MM.1S (cell line): Measurements from ENCODE around the gene UNKL.

Source experiments
- DNase-seq: peaks from one replicate; pipeline ENCODE4 v3.0.0-alpha.2; 2015
- H2AFZ ChIP-seq: fragments of 300-600 bp; sonication (generic); 2 replicates; pipeline ENCODE4 v1.6.0; 2016; ENCODE audit warnings: antibody characterized with exemption, low read length
- H3F3A ChIP-seq: fragments of 300-600 bp; sonication (generic); 2 replicates; pipeline ENCODE4 v1.6.1; 2016; ENCODE audit warnings: mild to moderate bottlenecking, antibody characterized with exemption, low read length, moderate library complexity, mixed read lengths; ENCODE audit not compliant: insufficient read depth
- H3K27ac ChIP-seq: fragments of 300-600 bp; sonication (generic); 2 replicates; pipeline ENCODE4 v1.5.1; 2016; ENCODE audit warnings: mild to moderate bottlenecking, low read length
- H3K27me3 ChIP-seq: fragments of 300-600 bp; sonication (generic); replicated peaks from 2 replicates; pipeline ENCODE4 v1.6.0; 2016; ENCODE audit warnings: low read length; ENCODE audit not compliant: insufficient read depth
- H3K36me3 ChIP-seq: fragments of 300-600 bp; sonication (generic); replicated peaks from 2 replicates; pipeline ENCODE4 v1.6.1; 2016; ENCODE audit warnings: mild to moderate bottlenecking, low read length, mixed read lengths; ENCODE audit not compliant: insufficient read depth
- H3K4me1 ChIP-seq: fragments of 300-600 bp; sonication (generic); 2 replicates; pipeline ENCODE4 v1.6.1; 2016; ENCODE audit warnings: low read length, mixed read lengths
- H3K4me2 ChIP-seq: fragments of 300-600 bp; sonication (generic); 2 replicates; pipeline ENCODE4 v1.6.0; 2016; ENCODE audit warnings: low read depth, low read length
- H3K4me3 ChIP-seq: fragments of 300-600 bp; sonication (generic); 2 replicates; pipeline ENCODE4 v1.5.1; 2016; ENCODE audit warnings: low read length, mixed read lengths
- H3K79me2 ChIP-seq: fragments of 300-600 bp; sonication (generic); 2 replicates; pipeline ENCODE4 v1.6.1; 2016; ENCODE audit warnings: mixed run types, low read length, mixed read lengths
- H3K9ac ChIP-seq: fragments of 300-600 bp; sonication (generic); 2 replicates; pipeline ENCODE4 v1.6.1; 2016; ENCODE audit warnings: low read length, mixed read lengths
- H3K9me2 ChIP-seq: fragments of 300-600 bp; sonication (generic); replicated peaks from 2 replicates; pipeline ENCODE4 v1.6.1; 2016; ENCODE audit warnings: mild to moderate bottlenecking, low read length, mixed read lengths; ENCODE audit not compliant: insufficient read depth
- H3K9me3 ChIP-seq: fragments of 300-600 bp; sonication (generic); replicated peaks from 2 replicates; pipeline ENCODE4 v1.6.1; 2016; ENCODE audit warnings: mild to moderate bottlenecking, low read length, mixed read lengths; ENCODE audit not compliant: insufficient read depth
- H4K20me1 ChIP-seq: fragments of 300-600 bp; sonication (generic); 2 replicates; pipeline ENCODE4 v1.6.1; 2016; ENCODE audit warnings: mild to moderate bottlenecking, low read length, moderate library complexity, mixed read lengths; ENCODE audit not compliant: insufficient read depth
- EZH2 ChIP-seq: fragments of 300-600 bp; sonication (generic); optimal IDR thresholded peaks from 2 replicates; pipeline ENCODE3; 2017; ENCODE audit warnings: low read depth, mild to moderate bottlenecking, antibody characterized with exemption, low read length, mixed read lengths
- EZH2phosphoT487 ChIP-seq: fragments of 300-600 bp; sonication (generic); IDR thresholded peaks from 2 replicates; pipeline ENCODE4 v1.6.1; 2018; ENCODE audit warnings: antibody characterized with exemption, low read length
- TF ChIP-seq, protein P1 (sequence below): fragments of 300-600 bp; sonication (generic); IDR thresholded peaks from 2 replicates; pipeline ENCODE4 v1.5.1; 2016; ENCODE audit warnings: antibody characterized with exemption, low read length, mixed read lengths

The UNKL gene

DNA sequence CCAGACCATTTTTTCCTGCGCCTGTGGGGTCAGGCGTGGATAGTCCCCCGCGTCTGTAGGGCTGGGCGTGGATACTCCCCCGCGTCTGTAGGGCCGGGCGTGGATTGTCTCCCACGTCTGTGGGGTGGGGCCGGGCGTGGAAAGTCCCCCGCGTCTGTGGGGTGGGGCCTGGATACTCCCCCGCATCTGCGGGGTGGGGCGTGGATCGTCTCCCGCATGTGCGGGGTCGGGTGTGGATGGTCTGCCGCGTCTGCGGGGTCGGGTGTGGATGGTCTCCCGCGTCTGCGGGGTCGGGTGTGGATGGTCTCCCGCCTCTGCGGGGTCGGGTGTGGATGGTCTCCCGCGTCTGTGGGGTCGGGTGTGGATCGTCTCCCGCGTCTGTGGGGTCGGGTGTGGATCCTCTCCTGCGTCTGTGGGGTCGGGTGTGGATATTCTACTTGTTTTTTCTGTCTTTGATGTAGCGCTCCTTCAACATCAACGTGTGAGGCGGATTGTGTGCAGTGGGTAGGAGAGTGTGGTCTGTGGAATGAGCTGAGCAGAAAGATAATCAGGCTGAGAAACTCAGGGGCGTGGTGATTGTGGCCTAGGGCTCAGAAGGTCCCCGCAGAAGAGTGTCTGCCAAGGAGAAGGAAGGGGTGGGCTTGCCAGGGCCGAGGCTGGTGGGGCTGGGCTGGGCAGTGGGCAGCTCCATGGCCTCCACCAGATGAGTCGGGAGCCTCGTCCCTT lies 59.5 kb downstream of the UNKL start:
- H3K4me2 ChIP-seq = no peak overlapping the region
- H3K4me1 ChIP-seq = peaks cover 4% of the 10 kb centered on the region; the same call in 1 of the 2 replicates
- no peaks in the 10 kb centered on the region for H3K9me2 ChIP-seq
- no peaks in the 10 kb centered on the region for H3K9me3 ChIP-seq
- no peak overlapping the region for H3K27ac ChIP-seq
- no peaks in the 10 kb centered on the region for H3K27me3 ChIP-seq
- no peak overlapping the region for H3K9ac ChIP-seq
- no peak overlapping the region for H3K4me3 ChIP-seq
- H2AFZ ChIP-seq = no peak overlapping the region
- H3F3A ChIP-seq = 0 out of 2 replicates have a peak, but pooled peaks cover 3% of the 10 kb centered on the region
- H4K20me1 ChIP-seq = no peaks in the 10 kb centered on the region; the same call in 1 of the 2 replicates
- peaks cover 92% of the 10 kb centered on the region for H3K79me2 ChIP-seq
- H3K36me3 ChIP-seq = no peaks in the 10 kb centered on the region; the same call in 1 of the 2 replicates
- TF ChIP-seq, protein P1, sequence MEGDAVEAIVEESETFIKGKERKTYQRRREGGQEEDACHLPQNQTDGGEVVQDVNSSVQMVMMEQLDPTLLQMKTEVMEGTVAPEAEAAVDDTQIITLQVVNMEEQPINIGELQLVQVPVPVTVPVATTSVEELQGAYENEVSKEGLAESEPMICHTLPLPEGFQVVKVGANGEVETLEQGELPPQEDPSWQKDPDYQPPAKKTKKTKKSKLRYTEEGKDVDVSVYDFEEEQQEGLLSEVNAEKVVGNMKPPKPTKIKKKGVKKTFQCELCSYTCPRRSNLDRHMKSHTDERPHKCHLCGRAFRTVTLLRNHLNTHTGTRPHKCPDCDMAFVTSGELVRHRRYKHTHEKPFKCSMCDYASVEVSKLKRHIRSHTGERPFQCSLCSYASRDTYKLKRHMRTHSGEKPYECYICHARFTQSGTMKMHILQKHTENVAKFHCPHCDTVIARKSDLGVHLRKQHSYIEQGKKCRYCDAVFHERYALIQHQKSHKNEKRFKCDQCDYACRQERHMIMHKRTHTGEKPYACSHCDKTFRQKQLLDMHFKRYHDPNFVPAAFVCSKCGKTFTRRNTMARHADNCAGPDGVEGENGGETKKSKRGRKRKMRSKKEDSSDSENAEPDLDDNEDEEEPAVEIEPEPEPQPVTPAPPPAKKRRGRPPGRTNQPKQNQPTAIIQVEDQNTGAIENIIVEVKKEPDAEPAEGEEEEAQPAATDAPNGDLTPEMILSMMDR = no peak
- TF ChIP-seq EZH2 = no peak
- TF ChIP-seq EZH2phosphoT487 = no peak
- no peak for DNase-seq

DNA sequence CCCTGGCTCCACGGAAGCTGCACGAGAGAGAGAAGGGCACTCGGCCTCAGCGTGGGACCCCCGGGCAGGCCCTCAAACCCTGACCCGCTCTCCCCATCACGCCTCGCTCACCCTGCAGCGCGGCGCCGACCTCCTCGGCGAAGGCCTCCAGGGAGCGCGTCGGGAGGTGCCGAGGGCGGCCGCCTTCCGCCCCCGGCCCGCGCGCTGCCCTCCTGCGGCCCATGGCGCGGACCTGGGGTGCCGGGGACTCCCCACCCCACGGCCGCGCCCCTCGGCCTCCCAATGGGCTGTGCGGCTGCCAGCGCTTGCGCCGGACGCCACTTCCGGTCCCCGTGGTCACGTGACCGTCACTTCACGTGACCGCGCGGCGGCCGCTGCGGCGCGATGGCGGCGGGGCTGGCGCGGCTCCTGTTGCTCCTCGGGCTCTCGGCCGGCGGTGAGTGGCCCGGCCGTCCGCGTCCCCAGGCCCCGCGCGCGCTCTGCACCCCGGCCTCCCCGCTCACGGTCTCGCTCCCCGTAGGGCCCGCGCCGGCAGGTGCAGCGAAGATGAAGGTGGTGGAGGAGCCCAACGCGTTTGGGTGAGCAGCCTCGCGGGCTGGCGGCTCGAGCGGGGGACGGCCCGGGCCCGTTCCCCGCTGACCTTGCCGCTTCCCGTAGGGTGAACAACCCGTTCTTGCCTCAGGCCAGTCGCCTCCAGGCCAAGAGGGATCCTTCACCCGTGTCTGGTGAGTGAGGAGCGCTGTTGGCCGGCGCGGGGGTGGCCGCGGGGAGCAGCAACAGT lies 62.7 kb downstream of the UNKL start, which contains the start of the genes GNPTG and TSR3:
Gene GNPTG, plus strand, starts transcription at position 350 of the 781 bp plus-strand sequence. Its CDS starts 35 bp downstream, at position 385.
Gene TSR3, minus strand, starts transcription at position 297 of the 781 bp plus-strand sequence. Its CDS starts 74 bp downstream, at position 223.
- H3K79me2 ChIP-seq = peaks cover 66% of the 10 kb centered on the region

GRCh38 chr16:1351215-1351581 lies 63.3 kb downstream of the UNKL start:
- no peaks in the 10 kb centered on the region for H3F3A ChIP-seq
- peaks cover 4% of the 10 kb centered on the region; the same call in 1 of the 2 replicates for H3K4me1 ChIP-seq
- H3K9me3 ChIP-seq = no peaks in the 10 kb centered on the region
- H3K27me3 ChIP-seq = no peaks in the 10 kb centered on the region
- H3K4me3 ChIP-seq = peak overlapping the region; percentile 93
- DNase-seq = no peak
- peaks cover 61% of the 10 kb centered on the region for H3K79me2 ChIP-seq
- TF ChIP-seq, protein P1 = no peak
- TF ChIP-seq EZH2 (no peak), EZH2phosphoT487 (no peak)
- H3K9me2 ChIP-seq = no peaks in the 10 kb centered on the region
- H4K20me1 ChIP-seq = no peaks in the 10 kb centered on the region; the same call in 1 of the 2 replicates
- no peak overlapping the region for H3K27ac ChIP-seq
- peak overlapping the region; percentile 58 for H2AFZ ChIP-seq
- H3K36me3 ChIP-seq = no peaks in the 10 kb centered on the region
- H3K4me2 ChIP-seq = peak overlapping the region; percentile 99
- peak overlapping the region; percentile 79 for H3K9ac ChIP-seq

More for the DNA sequence above, 62.7 kb downstream of the UNKL start, which contains the start of the genes GNPTG and TSR3:
- H3K9me3 ChIP-seq = no peaks in the 10 kb centered on the region
- no peaks in the 10 kb centered on the region for H3K9me2 ChIP-seq
- H3K27ac ChIP-seq = no peak within 1 kb of the TSS
- H3K36me3 ChIP-seq = no peaks in the 10 kb centered on the region
- TF ChIP-seq EZH2phosphoT487 (no peak), EZH2 (no peak)
- TF ChIP-seq, protein P1 = no peak
- no peaks in the 10 kb centered on the region; the same call in 1 of the 2 replicates for H4K20me1 ChIP-seq
- peak; percentile 93 for DNase-seq
- no peaks in the 10 kb centered on the region for H3K27me3 ChIP-seq
- H3K4me1 ChIP-seq = peaks cover 4% of the 10 kb centered on the region; the same call in 1 of the 2 replicates
- H3K4me2 ChIP-seq = peak within 1 kb of the TSS; percentile 99
- peak within 1 kb of the TSS; percentile 97 for H3K4me3 ChIP-seq
- H3F3A ChIP-seq = no peaks in the 10 kb centered on the region
- H2AFZ ChIP-seq = peak within 1 kb of the TSS; percentile 66
- peak within 1 kb of the TSS; percentile 79 for H3K9ac ChIP-seq
